GM12878 (cell line): ENCODE data around the gene ABCA7. TPM values are rescaled to one million over a fixed set of nuclear protein-coding genes. Genes with fewer than 3 reads are reported as not detected.

Source experiments
- ATAC-seq: fragments of 200-7000 bp; cut with Tn5 transposase; 3 replicates; pipeline ENCODE4 v1.9.1; 2020; ENCODE audit warnings: mild to moderate bottlenecking, moderate library complexity
- BruUV-seq: library from RNA; stranded (reverse); fragments of 400-500 nt; replicated peaks from 2 replicates; lab custom pipeline; 2021; lab: Mats Ljungman, UMichigan
- CTCF ChIA-PET: fragments of 300-600 bp; sonication (Branson Sonifier 250); formaldehyde crosslinking; extraction: SDS; loops from one replicate; lab custom pipeline; 2021; ENCODE audit warnings: inconsistent platforms; lab: Yijun Ruan, JAX
- POLR2A ChIA-PET: fragments of 350-600 bp; formaldehyde crosslinking; extraction: SDS; loops from one replicate; lab custom pipeline; 2021; ENCODE audit warnings: inconsistent platforms; lab: Charles Lee
- RAD21 ChIA-PET: fragments of 300-600 bp; sonication (Branson Sonifier 250); formaldehyde crosslinking; loops from one replicate; lab custom pipeline; 2023; ENCODE audit warnings: antibody characterized with exemption; ENCODE audit not compliant: unreplicated experiment; lab: Charles Lee
- SMC1A ChIA-PET: fragments of 300-600 bp; sonication (Branson Sonifier 250); formaldehyde crosslinking; loops from one replicate; lab custom pipeline; 2023; ENCODE audit not compliant: unreplicated experiment, uncharacterized antibody; lab: Charles Lee
- DNase-seq: peaks from one replicate; pipeline ENCODE4 v3.0.0-alpha.2; 2011; ENCODE audit warnings: low read depth, low spot score
- FAIRE-seq: peaks from 3 replicates; lab custom pipeline; 2011; peaks lifted over from hg19 to GRCh38; lab: Jason Lieb, UNC
- H2AFZ ChIP-seq: 2 replicates; pipeline ENCODE4 v1.6.0; 2011; ENCODE audit warnings: low read depth, low read length, control low read depth; ENCODE audit not compliant: control insufficient read depth
- H3K27ac ChIP-seq: 2 replicates; pipeline ENCODE4 v1.5.1; 2011; ENCODE audit warnings: control low read depth; ENCODE audit not compliant: control insufficient read depth, insufficient read depth
- H3K27me3 ChIP-seq, 2 experiments: replicated peaks in 1 of 2; 2 replicates each; pipeline versions ENCODE4 v1.6.0 to v1.6.1; 2011; ENCODE audit warnings: low read length in 1 of 2; ENCODE audit not compliant: control insufficient read depth in 2 of 2, insufficient read depth in 2 of 2
- H3K36me3 ChIP-seq, 2 experiments: 2 replicates each; pipeline ENCODE4 v1.5.1; 2011; ENCODE audit warnings: low read length in 1 of 2; ENCODE audit not compliant: control insufficient read depth in 2 of 2, insufficient read depth in 2 of 2
- H3K4me1 ChIP-seq: 2 replicates; pipeline ENCODE4 v1.6.1; 2011; ENCODE audit warnings: mild to moderate bottlenecking, low read length, moderate library complexity, mixed read lengths; ENCODE audit not compliant: control insufficient read depth, insufficient read depth
- H3K4me2 ChIP-seq: 2 replicates; pipeline ENCODE4 v1.6.0; 2011; ENCODE audit warnings: control low read depth; ENCODE audit not compliant: control insufficient read depth, insufficient read depth
- H3K4me3 ChIP-seq: fragments of 200-600 bp; sonication (generic); 2 replicates; pipeline ENCODE4 v1.5.1; 2016
- H3K79me2 ChIP-seq: 2 replicates; pipeline ENCODE4 v1.6.0; 2011; ENCODE audit warnings: low read length; ENCODE audit not compliant: control insufficient read depth, insufficient read depth
- H3K9ac ChIP-seq: 2 replicates; pipeline ENCODE4 v1.8.0; 2011; ENCODE audit warnings: low read length, control low read depth, mixed read lengths; ENCODE audit not compliant: control insufficient read depth, insufficient read depth
- H3K9me3 ChIP-seq: replicated peaks from 3 replicates; pipeline ENCODE4 v1.5.1; 2011; ENCODE audit warnings: mild to moderate bottlenecking, low read length; ENCODE audit not compliant: control insufficient read depth, insufficient read depth
- H4K20me1 ChIP-seq: 2 replicates; pipeline ENCODE4 v1.6.0; 2011; ENCODE audit not compliant: control insufficient read depth, insufficient read depth
- ASH2L ChIP-seq: fragments of 300-600, 200-600 bp; sonication (generic); IDR thresholded peaks from 2 replicates; pipeline ENCODE4 v1.6.1; 2017; ENCODE audit warnings: low read depth, mild to moderate bottlenecking, borderline replicate concordance
- CBX5 ChIP-seq: sonication (generic); IDR thresholded peaks from 2 replicates; pipeline ENCODE4 v1.6.1; 2016; ENCODE audit warnings: low read depth, moderate library complexity, mild to moderate bottlenecking, inconsistent platforms
- EGR1 ChIP-seq, 2 experiments: IDR thresholded peaks; 1 replicate in 1 of 2; 2 replicates in 1 of 2; pipeline ENCODE4 v1.6.1; 2011 to 2012; ENCODE audit warnings: low read depth in 2 of 2, low read length in 2 of 2, borderline replicate concordance in 1 of 2, mild to moderate bottlenecking in 1 of 2, moderate library complexity in 1 of 2
- IKZF1 ChIP-seq: fragments of 450-650 bp; conservative IDR thresholded peaks from 2 replicates; pipeline ENCODE4 v1.6.1; 2017; ENCODE audit warnings: antibody characterized with exemption, mild to moderate bottlenecking
- IRF4 ChIP-seq: IDR thresholded peaks from 2 replicates; pipeline ENCODE4 v1.6.1; 2011; ENCODE audit warnings: low read depth, low read length
- IRF5 ChIP-seq: fragments of 450-650 bp; IDR thresholded peaks from 2 replicates; pipeline ENCODE4 v1.6.1; 2017; ENCODE audit warnings: borderline replicate concordance
- NRF1 ChIP-seq: conservative IDR thresholded peaks from 2 replicates; pipeline ENCODE4 v1.6.1; 2011; ENCODE audit warnings: mild to moderate bottlenecking, low read depth, low read length, improper control_type of control experiment
- SMAD1 ChIP-seq: fragments of 450-650 bp; IDR thresholded peaks from 2 replicates; pipeline ENCODE4 v1.6.1; 2018; ENCODE audit warnings: mild to moderate bottlenecking, low read depth; ENCODE audit not compliant: partially characterized antibody
- STAT1 ChIP-seq: fragments of 450-650 bp; conservative IDR thresholded peaks from 2 replicates; pipeline ENCODE4 v1.6.1; 2014; ENCODE audit warnings: antibody characterized with exemption, mild to moderate bottlenecking
- USF2 ChIP-seq: IDR thresholded peaks from 2 replicates; pipeline ENCODE4 v1.6.1; 2011; ENCODE audit warnings: low read depth, low read length, improper control_type of control experiment, borderline replicate concordance
- ZNF384 ChIP-seq: IDR thresholded peaks from 2 replicates; pipeline ENCODE4 v1.6.1; 2012; ENCODE audit warnings: low read depth, mild to moderate bottlenecking, low read length, improper control_type of control experiment, borderline replicate concordance
- WGBS: methylation state at CpG from one replicate; pipeline ENCODE4 v1.1.6; 2016; ENCODE audit warnings: low lambda C conversion rate; ENCODE audit not compliant: insufficient replicate concordance, insufficient coverage; ENCODE audit errors: missing lambda C conversion rate; 5-methylcytosine and 5-hydroxymethylcytosine counted together
- in situ Hi-C: fragments of 300-500 bp; cut with MboI; formaldehyde crosslinking; loops from 9 replicates; pipeline ENCODE4 v1.14.3; 2018; ENCODE audit warnings: mixed read lengths
- intact Hi-C: fragments of 100-400 bp; cut with micrococcal nuclease; formaldehyde crosslinking; loops from one replicate; pipeline ENCODE4 v1.14.2; 2022; ENCODE audit not compliant: unreplicated experiment
- polyA plus RNA-seq, 11 experiments: library from polyadenylated mRNA; depleted of rRNA in 4 of 11; unstranded in 6 of 11; stranded (reverse) in 5 of 11; fragments of >200 nt; fragmentation: Nextera tagmentation in 4 of 11; fragmentation: Illumina TruSeq in 1 of 11; extraction: Ambion mirVana in 4 of 11; extraction: Trizol in 1 of 11; gene quantifications; 1 replicate in 1 of 11; 2 replicates in 10 of 11; pipeline versions ENCODE4 v1.2.1 to v1.2.3, GENCODE V29; 2011 to 2016; ENCODE audit warnings: inconsistent platforms in 2 of 11, missing spikeins in 2 of 11, low read depth in 1 of 11
- total RNA-seq, 4 experiments: library from RNA; depleted of rRNA in 3 of 4; stranded (reverse); fragments of >200 nt in 3 of 4; fragmentation: Illumina TruSeq in 1 of 4; extraction: Trizol in 1 of 4; gene quantifications; 2 replicates each; pipeline versions ENCODE4 v1.2.1 to v1.2.3, GENCODE V29; 2013 to 2021

ABCA7 gene
- total and polyA plus RNA-seq, 10 of the 15 experiments (the other 5 are each of a cell fraction or from before 2014, with no cell fraction given) = 1.0 to 49.5 (median 14.8) TPM

GRCh38 chr19:1073956-1074517 is 34.1 kb downstream of the ABCA7 start:
- Histone ChIP-seq H3K4me1 (peaks cover 32% of the 10 kb centered on the region), H3K79me2 (peaks cover 35% of the 10 kb centered on the region), H3K27ac (no peak overlapping the region), H3K4me3 (no peak overlapping the region; the same call in 1 of the 2 replicates), H3K36me3 (peaks cover 25 to 30% of the 10 kb centered on the region in 2 experiments), H4K20me1 (no peaks in the 10 kb centered on the region), H3K27me3 (no peaks in the 10 kb centered on the region), H3K9me3 (no peaks in the 10 kb centered on the region; the same call in 2 of the 3 replicates), H2AFZ (no peak overlapping the region), H3K9ac (no peak overlapping the region), H3K4me2 (peak overlapping the region; percentile 7; the same call in 1 of the 2 replicates)
- in situ Hi-C loops (no loop called here), intact Hi-C loops (no loop called here)
- no peak for ATAC-seq
- BruUV-seq = no TSS peak
- DNase-seq = no peak
- ChIA-PET RAD21 (interaction anchor here (1.0 to 2.2 kb wide), 3 partner anchors 17 to 120 kb away, joined by 3 to 9 read pairs (median 4); no protein-coding TSS in a partner anchor), SMC1A (interaction anchor here (2.7 kb wide), 1 partner anchor 9 kb away, joined by 11 read pairs; no protein-coding TSS in a partner anchor), CTCF (interaction anchor here (2.6 kb wide), 1 partner anchor 9 kb away, joined by 11 read pairs; no protein-coding TSS in a partner anchor), POLR2A (interaction anchor here (0.6 to 3.8 kb wide), 6 partner anchors 13 to 111 kb away, joined by 3 to 24 read pairs (median 9); partner anchors contain the start of gene GPX4)
- 59% methylated on average over 24 of the region's 28 CpGs for WGBS
- TF ChIP-seq CBX5 = no peak
- TF ChIP-seq ASH2L = no peak
- FAIRE-seq = no peak

GRCh38 chr19:1074544-1075283 is 34.8 kb downstream of the ABCA7 start:
- peak overlapping the region; percentile 24 for H2AFZ ChIP-seq
- peaks cover 28% of the 10 kb centered on the region for H3K79me2 ChIP-seq
- H3K27ac ChIP-seq = no peak overlapping the region; the same call in 1 of the 2 replicates
- DNase-seq (no peak), ATAC-seq (peak; percentile 41), FAIRE-seq (no peak)
- in situ Hi-C loops (no loop called here), intact Hi-C loops (no loop called here)
- no peaks in the 10 kb centered on the region for H4K20me1 ChIP-seq
- H3K4me1 ChIP-seq = peaks cover 32% of the 10 kb centered on the region
- peak overlapping the region; percentile 69 for H3K4me2 ChIP-seq
- H3K27me3 ChIP-seq = no peaks in the 10 kb centered on the region
- no peaks in the 10 kb centered on the region; the same call in 2 of the 3 replicates for H3K9me3 ChIP-seq
- no peak overlapping the region for H3K9ac ChIP-seq
- BruUV-seq = no TSS peak
- ChIA-PET POLR2A (interaction anchor here (0.6 to 3.8 kb wide), 7 partner anchors 8 to 111 kb away, joined by 3 to 25 read pairs (median 10); partner anchors contain the start of genes ARHGAP45 and GPX4), SMC1A (interaction anchor here (1.8 to 3.4 kb wide), 3 partner anchors 10 to 22 kb away, joined by 4 to 14 read pairs (median 11); no protein-coding TSS in a partner anchor), CTCF (interaction anchor here (2.2 to 2.6 kb wide), 2 partner anchors 10 to 28 kb away, joined by 6 to 11 read pairs; partner anchors contain the start of gene GPX4), RAD21 (interaction anchor here (0.7 to 3.1 kb wide), 7 partner anchors 7 to 119 kb away, joined by 3 to 18 read pairs (median 4); partner anchors contain the start of genes ABCA7 and ARHGAP45)
- H3K36me3 ChIP-seq = peaks cover 25 to 31% of the 10 kb centered on the region in 2 experiments
- H3K4me3 ChIP-seq = peak overlapping the region; percentile 74; the same call in 1 of the 2 replicates
- WGBS = under 1% methylated on average over 39 of the region's 54 CpGs
- no peak for TF ChIP-seq STAT1
- no peak for TF ChIP-seq CBX5
- TF ChIP-seq ZNF384 = peak; percentile 29; the same call in 1 of the 2 replicates
- TF ChIP-seq IRF4 = no peak
- peak in 1 of 2 experiments; percentile 81; a peak in 2 of 3 replicates for TF ChIP-seq EGR1 (IDR thresholded peaks at IDR 0.05; ENCODE audit: borderline replicate concordance in 1 of 2, low read depth in 2 of 2, low read length in 2 of 2)
- TF ChIP-seq USF2 = no peak
- no peak for TF ChIP-seq IRF5
- no peak for TF ChIP-seq SMAD1
- peak; percentile 56; the same call in 1 of the 2 replicates for TF ChIP-seq NRF1
- 0 out of 2 replicates have a peak, but pooled peaks have one; percentile 19 for TF ChIP-seq IKZF1
